GM10266 (cell line): Measurements from ENCODE around the gene PPP1R1B.

Experiments used
- DNase-seq: peaks from one replicate; pipeline ENCODE4 v3.0.0; 2012; ENCODE audit errors: extremely low spot score
- CTCF ChIP-seq: IDR thresholded peaks from 2 replicates; pipeline ENCODE4 v1.5.1; 2012; ENCODE audit warnings: mild to moderate bottlenecking, low read depth; ENCODE audit not compliant: control insufficient read depth, insufficient read depth; ENCODE audit errors: missing control alignments

The PPP1R1B gene

GRCh38 chr17:39625198-39625785, 1.5 kb upstream of the PPP1R1B start:
- TF ChIP-seq CTCF: no peak
- no peak for DNase-seq

- no peak for DNase-seq
- no peak for TF ChIP-seq CTCF
These were observed 427 bp downstream of the PPP1R1B start for GRCh38 chr17:39627047-39627711.

GRCh38 chr17:39627712-39628516, 1.2 kb downstream of the PPP1R1B start:
- no peak for DNase-seq

GRCh38 chr17:39628655-39629493, 2.1 kb downstream of the PPP1R1B start:
- DNase-seq: no peak
- no peak for TF ChIP-seq CTCF

More at GRCh38 chr17:39627712-39628516, 1.2 kb downstream of the PPP1R1B start:
- no peak for TF ChIP-seq CTCF

- no peak for TF ChIP-seq CTCF
- no peak for DNase-seq
These were observed 2.7 kb downstream of the PPP1R1B start for GRCh38 chr17:39629494-39629880.

- TF ChIP-seq CTCF: no peak
- no peak for DNase-seq
These were observed 3.1 kb downstream of the PPP1R1B start for GRCh38 chr17:39629898-39630297.
